ENCODE data around the gene GPX1.

DNA sequence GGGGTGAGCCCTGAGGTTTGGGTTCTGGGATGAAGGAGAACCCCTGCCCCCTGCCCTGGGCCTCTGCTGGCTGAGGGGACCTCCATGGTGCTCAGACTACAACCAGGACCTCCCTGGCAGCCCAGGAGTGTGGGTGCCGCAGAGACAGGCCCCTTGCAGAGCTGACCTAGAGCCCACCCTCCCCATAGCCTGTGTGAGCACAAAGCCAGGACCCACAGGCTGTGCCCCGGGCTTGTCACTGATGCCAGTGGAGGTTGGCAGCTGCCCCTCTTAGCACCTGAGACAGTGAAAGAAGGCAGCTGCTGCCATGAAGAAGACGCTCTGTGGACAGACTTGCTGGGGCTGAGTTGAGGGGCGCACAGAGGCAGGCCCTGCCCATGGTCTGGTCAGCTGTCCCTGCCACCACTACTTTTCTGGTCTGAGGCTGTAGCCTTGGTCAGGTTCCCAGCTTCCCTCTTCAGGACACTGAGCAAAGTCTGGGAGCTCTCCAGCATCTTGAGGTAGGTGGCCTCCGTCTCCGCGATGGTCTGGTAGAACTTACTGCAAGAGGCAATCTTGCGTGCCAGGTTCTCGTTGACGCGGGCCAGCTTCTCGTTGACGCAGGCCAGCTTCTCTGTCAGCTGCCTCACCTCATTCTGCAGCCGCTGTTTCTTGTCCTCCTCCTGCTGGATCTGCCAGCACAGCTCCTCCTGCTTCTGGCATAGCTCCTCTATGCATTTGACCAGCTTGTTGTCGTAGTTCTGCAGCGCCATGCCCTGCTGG lies 41.3 kb downstream of the GPX1 start:
- TF ChIP-seq, protein P1, sequence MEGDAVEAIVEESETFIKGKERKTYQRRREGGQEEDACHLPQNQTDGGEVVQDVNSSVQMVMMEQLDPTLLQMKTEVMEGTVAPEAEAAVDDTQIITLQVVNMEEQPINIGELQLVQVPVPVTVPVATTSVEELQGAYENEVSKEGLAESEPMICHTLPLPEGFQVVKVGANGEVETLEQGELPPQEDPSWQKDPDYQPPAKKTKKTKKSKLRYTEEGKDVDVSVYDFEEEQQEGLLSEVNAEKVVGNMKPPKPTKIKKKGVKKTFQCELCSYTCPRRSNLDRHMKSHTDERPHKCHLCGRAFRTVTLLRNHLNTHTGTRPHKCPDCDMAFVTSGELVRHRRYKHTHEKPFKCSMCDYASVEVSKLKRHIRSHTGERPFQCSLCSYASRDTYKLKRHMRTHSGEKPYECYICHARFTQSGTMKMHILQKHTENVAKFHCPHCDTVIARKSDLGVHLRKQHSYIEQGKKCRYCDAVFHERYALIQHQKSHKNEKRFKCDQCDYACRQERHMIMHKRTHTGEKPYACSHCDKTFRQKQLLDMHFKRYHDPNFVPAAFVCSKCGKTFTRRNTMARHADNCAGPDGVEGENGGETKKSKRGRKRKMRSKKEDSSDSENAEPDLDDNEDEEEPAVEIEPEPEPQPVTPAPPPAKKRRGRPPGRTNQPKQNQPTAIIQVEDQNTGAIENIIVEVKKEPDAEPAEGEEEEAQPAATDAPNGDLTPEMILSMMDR (IDR thresholded peaks at IDR 0.05; ENCODE audit: low read length): no peak
- TF ChIP-seq EZH2 (optimal IDR thresholded peaks at IDR 0.05; ENCODE audit: low read depth, low read length): no peak
- TF ChIP-seq EZH2phosphoT487 (IDR thresholded peaks at IDR 0.05; ENCODE audit: low read length): no peak

Data from MM.1S (cell line).